ENCODE measurements around the gene NFS1.

Gene NFS1

DNA sequence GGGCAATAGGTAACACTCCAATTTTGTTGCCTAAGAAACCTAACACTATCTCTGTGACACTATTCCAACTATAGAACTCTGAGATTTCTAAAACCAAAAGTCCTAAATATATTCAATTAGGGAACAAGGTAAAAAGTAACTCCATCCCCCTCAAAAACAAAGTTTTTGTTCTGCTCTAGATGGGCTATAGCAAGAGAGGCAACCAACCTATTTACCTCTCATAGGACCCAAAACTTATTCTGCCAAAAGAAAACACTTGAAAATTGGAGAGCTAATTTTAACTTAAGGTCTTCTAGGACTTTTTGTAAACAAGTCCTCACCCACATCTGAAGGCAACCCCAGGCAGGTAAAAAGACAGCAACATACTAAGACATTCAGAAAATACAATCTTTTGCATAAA lies 35.2 kb upstream of the NFS1 start:
- peaks cover 94% of the 10 kb centered on the region for H3K36me3 ChIP-seq (replicated peaks)
- DNase-seq, result no peak
- H3K27me3 ChIP-seq (replicated peaks), result no peaks in the 10 kb centered on the region
- H3K27ac ChIP-seq, result no peak overlapping the region
- in situ Hi-C loops (cut with HindIII; ENCODE audit: low pct_ligation_motif_present, low sequenced_read_pairs), result loop anchor here (25.0 kb wide), 1 partner anchor 153 kb away; no protein-coding TSS in a partner anchor
- TF ChIP-seq, protein P1, sequence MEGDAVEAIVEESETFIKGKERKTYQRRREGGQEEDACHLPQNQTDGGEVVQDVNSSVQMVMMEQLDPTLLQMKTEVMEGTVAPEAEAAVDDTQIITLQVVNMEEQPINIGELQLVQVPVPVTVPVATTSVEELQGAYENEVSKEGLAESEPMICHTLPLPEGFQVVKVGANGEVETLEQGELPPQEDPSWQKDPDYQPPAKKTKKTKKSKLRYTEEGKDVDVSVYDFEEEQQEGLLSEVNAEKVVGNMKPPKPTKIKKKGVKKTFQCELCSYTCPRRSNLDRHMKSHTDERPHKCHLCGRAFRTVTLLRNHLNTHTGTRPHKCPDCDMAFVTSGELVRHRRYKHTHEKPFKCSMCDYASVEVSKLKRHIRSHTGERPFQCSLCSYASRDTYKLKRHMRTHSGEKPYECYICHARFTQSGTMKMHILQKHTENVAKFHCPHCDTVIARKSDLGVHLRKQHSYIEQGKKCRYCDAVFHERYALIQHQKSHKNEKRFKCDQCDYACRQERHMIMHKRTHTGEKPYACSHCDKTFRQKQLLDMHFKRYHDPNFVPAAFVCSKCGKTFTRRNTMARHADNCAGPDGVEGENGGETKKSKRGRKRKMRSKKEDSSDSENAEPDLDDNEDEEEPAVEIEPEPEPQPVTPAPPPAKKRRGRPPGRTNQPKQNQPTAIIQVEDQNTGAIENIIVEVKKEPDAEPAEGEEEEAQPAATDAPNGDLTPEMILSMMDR (IDR thresholded peaks at IDR 0.05; ENCODE audit: low read depth, low read length, missing control alignments), result no peak
- H3K4me3 ChIP-seq (ENCODE audit: low read depth, low read length), result no peak overlapping the region

DNA sequence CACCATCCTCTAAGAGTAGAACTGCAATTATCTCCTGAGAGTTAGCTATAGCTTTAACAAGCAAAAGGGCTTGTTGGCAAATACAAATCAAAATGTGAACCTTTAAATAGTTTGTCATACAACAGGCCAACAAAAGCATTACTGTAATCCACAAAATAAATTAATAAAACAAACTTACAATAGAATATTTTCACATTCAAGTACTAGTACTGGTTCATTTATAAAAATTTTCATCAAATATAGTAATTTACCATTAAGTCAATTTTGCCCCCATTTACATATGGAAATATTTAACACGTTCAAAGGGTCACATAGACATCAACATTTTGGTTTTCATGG lies 33.5 kb upstream of the NFS1 start:
- H3K36me3 ChIP-seq (replicated peaks), result peaks cover 97% of the 10 kb centered on the region
- H3K4me3 ChIP-seq (ENCODE audit: low read depth, low read length), result no peak overlapping the region
- in situ Hi-C loops (cut with HindIII; ENCODE audit: low pct_ligation_motif_present, low sequenced_read_pairs), result loop anchor here (25.0 kb wide), 1 partner anchor 155 kb away; no protein-coding TSS in a partner anchor

DNA sequence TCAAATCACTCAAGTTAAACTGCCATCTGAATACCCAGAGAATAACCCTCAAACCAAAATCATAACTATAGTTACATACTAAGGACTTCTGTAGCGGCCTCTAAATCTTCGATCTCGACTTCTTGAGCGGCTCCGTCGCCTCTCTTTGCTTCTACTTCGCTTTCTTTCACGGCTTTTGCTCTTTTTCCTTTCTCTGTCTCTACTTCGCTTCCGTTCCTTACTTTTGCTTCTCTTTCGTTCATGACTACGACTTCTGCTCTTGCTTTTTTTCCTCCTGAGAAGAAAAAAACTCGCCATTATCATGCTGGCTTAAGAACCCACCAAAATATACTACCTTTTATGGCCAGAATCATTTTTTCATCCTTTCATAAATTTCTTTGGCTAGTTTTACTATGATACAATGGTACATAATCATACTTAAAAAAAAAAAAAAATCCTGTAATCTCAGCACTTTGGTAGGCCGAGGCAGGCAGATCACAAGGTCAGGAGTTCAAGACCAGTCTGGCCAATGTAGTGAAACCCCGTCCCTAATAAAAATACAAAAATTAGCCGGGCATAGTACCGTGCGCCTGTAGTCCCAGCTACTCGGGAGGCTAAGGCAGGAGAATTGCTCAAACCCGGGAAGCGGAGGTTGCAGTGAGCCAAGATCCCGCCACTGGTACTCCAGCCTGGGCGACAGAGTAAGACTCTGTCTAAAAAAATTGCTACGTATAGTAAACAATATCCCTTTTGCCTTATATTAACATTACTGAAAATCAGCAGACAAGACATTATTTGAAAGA lies 32.9 kb upstream of the NFS1 start:
- peaks cover 95% of the 10 kb centered on the region for H3K36me3 ChIP-seq (replicated peaks)
- no peaks in the 10 kb centered on the region for H3K27me3 ChIP-seq (replicated peaks)
- TF ChIP-seq, protein P1 (IDR thresholded peaks at IDR 0.05; ENCODE audit: low read depth, low read length, missing control alignments), result no peak
- no peak overlapping the region for H3K4me3 ChIP-seq (ENCODE audit: low read depth, low read length)
- in situ Hi-C loops (cut with HindIII; ENCODE audit: low pct_ligation_motif_present, low sequenced_read_pairs), result loop anchor here (25.0 kb wide), 1 partner anchor 155 kb away; no protein-coding TSS in a partner anchor
- no peak for DNase-seq
- H3K27ac ChIP-seq, result no peak overlapping the region

More for the DNA sequence above, 33.5 kb upstream of the NFS1 start:
- TF ChIP-seq, protein P1 (IDR thresholded peaks at IDR 0.05; ENCODE audit: low read depth, low read length, missing control alignments), result no peak
- Histone ChIP-seq H3K27me3 (replicated peaks) (no peaks in the 10 kb centered on the region), H3K27ac (no peak overlapping the region)
- no peak for DNase-seq

DNA sequence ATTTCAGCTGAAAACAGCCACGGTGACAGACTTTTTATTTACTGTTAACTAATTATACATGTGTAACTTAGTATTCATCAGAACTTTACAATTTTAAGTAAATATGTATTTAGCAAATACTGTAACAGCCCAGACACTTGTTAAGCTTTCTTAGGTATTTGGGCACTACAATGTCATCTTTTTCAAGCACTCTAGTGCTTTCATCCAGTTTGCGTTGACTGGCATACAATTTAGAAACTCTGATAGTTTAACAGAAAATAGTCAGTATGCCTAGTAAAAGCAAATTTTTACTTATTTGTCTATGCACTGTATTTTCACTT lies 32.3 kb upstream of the NFS1 start:
- peaks cover 95% of the 10 kb centered on the region for H3K36me3 ChIP-seq (replicated peaks)
- in situ Hi-C loops (cut with HindIII; ENCODE audit: low pct_ligation_motif_present, low sequenced_read_pairs), result loop anchor here (25.0 kb wide), 1 partner anchor 156 kb away; no protein-coding TSS in a partner anchor
- H3K27ac ChIP-seq, result no peak overlapping the region
- no peak for DNase-seq
- no peaks in the 10 kb centered on the region for H3K27me3 ChIP-seq (replicated peaks)
- TF ChIP-seq, protein P1 (IDR thresholded peaks at IDR 0.05; ENCODE audit: low read depth, low read length, missing control alignments), result no peak
- H3K4me3 ChIP-seq (ENCODE audit: low read depth, low read length), result no peak overlapping the region

GRCh38 chr20:35730583-35731468 lies 31.7 kb upstream of the NFS1 start:
- TF ChIP-seq, protein P1 (IDR thresholded peaks at IDR 0.05; ENCODE audit: low read depth, low read length, missing control alignments), result no peak
- H3K27ac ChIP-seq, result no peak overlapping the region
- in situ Hi-C loops (cut with HindIII; ENCODE audit: low pct_ligation_motif_present, low sequenced_read_pairs), result loop anchor here (25.0 kb wide), 1 partner anchor 156 kb away; no protein-coding TSS in a partner anchor
- no peak overlapping the region for H3K4me3 ChIP-seq (ENCODE audit: low read depth, low read length)
- no peak for DNase-seq
- peaks cover 95% of the 10 kb centered on the region for H3K36me3 ChIP-seq (replicated peaks)
- no peaks in the 10 kb centered on the region for H3K27me3 ChIP-seq (replicated peaks)

All from brain microvascular endothelial cell (primary cell).